Stimulated activated CD4-positive, alpha-beta T cell treated with anti-CD3 and anti-CD28 coated beads, Interleukin-1b, Interleukin-23, amount 100 ng/mL, for 48 hours (primary cell): ENCODE measurements around the gene GPR107.

ENCODE experiments used
- DNase-seq: peaks from one replicate; pipeline ENCODE4 v3.0.0-alpha.2; 2020

Gene GPR107

DNA sequence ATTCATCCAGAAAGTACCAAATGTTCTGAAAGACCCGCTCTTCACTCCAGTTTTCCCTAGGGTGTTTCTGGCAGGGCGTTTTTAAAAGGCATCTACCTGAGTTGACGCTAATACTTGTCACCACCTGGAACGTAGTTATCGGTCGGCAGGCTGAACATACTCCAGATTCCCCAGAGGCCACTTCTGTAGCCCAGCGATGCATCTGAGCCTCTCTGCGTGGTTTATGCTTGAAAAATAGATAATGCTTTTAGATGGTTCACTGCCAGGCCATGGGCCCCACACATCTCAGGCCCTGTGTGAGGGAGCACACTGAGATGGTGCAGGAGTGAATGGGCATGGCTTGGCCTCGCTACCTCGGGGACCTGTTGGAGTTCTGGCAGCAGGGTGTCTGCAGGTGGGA, 85.5 kb downstream of the GPR107 start:
- DNase-seq = no peak

DNA sequence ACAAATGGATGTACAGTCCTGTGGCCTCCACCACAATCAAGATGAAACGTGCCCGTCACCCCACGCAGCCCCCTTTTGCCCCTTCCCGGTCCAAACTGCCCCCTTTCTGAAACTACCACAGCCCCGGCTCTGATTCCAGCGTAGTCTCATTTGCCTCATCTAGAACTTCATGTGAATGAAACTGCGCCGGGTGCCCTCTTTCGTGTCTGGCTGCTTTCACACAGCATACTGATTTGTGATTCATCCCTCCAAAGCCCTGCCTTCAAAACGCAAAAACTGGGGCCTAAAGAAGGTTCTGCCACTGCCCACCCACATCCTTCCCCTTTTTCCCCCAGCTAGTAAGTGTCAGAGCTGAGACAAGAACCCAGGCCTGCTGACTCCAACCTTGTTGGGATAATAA, 87.0 kb downstream of the GPR107 start:
- peak; percentile 64 for DNase-seq

DNA sequence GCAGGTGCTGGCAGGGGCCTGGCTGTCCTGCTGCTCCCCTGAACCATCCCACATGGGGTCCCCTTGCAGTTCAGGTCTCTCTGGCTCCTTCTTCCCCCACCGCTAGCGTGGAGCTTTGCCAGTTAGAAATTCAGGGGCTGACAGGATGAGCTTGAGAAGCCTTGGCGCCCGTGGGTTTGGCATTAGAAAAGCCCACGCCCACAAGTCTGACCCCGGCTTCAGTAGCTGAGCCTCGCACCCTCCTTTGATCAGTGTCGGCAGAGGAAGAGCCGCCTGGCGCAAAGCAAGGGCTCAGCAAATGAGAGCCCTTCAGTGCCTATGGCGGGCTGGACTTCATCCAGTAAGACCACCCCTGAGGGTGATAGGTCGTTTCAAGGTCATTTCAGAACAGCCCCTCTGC, 88.3 kb downstream of the GPR107 start:
- no peak for DNase-seq

DNA sequence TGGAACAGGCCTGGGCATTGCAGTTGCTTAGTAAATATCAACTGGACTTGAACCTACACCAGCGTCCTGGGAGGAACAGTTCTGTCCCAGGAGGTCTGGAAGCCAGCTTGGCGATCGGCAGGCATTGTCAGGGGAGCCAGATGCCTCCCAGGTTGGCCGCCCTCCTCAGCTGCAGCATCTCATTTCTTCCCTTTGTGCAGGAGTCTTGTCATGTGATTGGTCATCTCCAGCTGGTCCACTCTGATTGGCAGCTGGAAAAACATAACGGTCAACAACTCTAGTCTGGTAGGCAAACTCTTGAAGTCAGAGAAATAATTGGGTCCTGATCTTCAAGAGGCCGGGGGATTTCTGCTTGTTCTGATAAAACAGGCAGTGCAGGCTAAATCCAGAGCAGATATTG, 88.9 kb downstream of the GPR107 start:
- no peak for DNase-seq

DNA sequence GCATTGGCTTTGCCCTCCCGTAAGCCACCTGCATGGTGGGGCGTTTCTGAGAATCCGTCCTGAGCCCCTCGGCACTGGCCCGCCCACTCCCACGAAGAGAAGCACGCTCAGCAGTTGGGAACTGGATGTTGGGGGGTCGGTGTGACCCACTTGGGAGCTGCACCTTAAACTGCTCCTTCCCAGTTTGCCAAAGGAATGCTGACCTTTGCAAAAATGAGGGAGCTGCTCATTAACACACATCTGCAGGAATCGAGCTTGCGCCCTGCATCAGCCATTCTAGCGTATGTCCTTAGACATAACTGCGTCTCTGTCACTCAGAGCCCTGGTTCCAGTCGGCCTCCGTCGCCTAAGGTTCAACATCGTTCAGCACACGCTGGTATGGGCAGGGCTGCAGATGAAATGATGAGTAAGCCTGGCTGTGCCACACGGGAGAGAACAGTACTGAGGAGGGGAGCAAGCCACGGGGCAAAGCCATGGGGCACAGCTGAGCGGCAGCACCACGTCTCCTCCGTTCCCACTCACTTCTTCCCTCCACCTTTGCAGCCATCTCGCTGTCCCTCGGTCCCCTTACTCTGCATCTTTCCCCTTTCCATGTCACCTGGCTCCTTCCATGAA, 89.7 kb downstream of the GPR107 start:
- DNase-seq = no peak

DNA sequence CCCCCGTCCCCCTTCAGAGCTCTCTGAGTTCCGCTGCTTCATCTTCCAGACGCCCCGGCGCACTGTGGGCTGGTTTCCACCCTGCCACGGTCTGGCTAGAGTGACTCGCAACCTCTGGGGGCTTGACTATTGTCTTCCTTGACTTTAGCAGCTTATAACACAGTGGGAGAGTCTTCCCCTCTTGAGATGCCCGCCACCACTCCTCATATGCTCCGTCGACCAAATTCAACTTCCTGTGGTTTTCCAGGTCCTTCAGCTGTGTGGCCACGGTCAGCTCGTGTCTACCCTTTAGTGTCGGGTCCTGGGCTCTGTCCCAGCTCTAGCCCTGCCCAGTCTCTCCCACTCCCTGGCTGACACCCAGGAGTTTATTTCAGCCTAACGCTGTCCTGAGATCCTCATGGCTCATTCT, 90.3 kb downstream of the GPR107 start:
- DNase-seq = no peak

DNA sequence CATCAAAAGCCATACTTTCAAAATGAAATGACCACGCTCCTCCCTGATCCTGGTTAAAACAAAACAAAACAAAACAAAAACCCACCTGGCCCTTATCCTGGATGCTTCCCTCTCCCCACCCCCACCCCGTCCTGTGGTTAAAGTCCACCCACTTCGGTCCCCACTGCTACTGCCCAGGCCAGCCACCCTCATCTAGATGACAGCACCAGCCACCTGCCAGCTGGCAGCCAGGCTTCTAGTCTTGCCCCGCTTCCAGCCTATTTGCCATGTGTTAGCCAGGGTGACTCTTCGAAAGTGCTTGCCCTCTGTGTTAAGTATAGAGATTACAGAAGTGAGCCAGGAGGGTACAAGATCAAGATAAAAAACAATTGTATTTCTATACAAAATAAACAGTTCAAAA, 91.0 kb downstream of the GPR107 start:
- no peak for DNase-seq

DNA sequence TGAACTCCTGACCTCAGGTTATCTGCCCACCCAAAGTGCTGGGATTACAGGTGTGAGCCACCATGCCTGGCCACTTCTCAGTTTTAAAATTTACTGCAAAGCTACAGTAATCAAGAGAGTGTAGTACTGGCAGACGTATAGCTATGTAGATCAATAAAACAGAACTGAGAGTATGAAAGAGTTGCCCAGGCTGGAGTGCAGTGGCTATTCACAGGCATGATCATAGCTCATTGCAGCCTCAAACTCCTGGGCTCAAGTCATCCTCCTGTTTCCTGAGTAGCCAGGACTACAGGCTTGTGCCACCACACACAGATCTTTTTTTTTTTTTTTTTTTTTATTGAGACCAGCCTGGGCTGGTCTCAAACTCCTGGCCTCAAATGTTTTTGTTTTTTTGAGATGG, 92.0 kb downstream of the GPR107 start:
- no peak for DNase-seq

DNA sequence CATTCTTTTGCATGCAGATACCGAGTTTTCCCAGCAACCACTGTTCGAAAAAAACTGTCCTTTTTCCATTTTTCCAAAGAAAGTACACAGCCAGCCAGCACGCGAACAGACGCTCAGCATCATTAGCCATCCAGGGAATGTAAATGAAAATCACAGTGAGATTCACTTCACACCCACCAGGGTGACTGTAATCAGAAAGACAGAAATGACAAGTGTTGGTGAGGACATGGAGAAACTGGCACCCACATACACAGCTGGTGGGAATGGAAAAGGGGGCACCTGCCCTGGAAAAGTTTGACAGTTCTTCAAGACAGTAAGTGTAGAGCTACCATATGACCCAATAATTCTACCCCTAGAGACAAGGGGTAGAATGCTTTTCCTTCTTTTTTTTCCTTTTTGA, 93.5 kb downstream of the GPR107 start:
- DNase-seq = no peak

DNA sequence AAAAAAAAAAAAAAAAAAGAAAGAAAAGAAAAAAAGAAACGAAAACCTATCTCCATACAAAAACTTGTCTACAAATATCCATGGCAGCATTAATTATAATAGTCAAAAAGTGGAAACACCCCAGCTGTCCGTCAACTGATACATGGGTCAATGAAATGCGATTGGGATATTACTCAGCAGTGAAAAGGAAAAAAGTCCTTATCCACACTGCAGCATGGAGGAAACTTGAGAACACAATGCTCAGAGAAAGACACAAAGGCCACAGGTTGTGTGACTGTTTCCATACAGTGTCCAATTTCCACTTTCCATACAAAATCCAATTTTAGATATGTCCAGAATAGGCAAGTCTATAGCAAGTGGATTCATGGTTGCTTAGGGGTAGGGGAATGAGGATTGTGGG, 94.2 kb downstream of the GPR107 start:
- no peak for DNase-seq

DNA sequence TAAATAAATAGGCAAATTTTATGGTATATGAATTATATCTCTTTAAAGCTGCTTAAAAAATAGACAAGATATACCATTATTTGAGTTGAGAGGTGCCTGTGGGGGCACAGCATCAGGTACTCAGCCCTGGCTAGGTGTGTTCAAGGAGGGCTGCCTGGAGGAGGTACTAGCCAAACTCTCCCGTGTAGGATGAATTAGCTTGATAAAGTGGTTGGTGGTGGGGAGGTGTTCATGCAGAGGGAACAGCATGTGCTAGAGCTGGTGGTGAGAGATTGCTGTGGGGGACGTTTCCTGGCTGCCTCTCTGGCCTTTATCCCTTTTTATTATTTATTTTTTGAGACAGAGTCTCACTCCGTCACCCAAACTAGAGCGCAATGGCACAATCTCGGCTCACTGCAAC, 95.3 kb downstream of the GPR107 start:
- no peak for DNase-seq

DNA sequence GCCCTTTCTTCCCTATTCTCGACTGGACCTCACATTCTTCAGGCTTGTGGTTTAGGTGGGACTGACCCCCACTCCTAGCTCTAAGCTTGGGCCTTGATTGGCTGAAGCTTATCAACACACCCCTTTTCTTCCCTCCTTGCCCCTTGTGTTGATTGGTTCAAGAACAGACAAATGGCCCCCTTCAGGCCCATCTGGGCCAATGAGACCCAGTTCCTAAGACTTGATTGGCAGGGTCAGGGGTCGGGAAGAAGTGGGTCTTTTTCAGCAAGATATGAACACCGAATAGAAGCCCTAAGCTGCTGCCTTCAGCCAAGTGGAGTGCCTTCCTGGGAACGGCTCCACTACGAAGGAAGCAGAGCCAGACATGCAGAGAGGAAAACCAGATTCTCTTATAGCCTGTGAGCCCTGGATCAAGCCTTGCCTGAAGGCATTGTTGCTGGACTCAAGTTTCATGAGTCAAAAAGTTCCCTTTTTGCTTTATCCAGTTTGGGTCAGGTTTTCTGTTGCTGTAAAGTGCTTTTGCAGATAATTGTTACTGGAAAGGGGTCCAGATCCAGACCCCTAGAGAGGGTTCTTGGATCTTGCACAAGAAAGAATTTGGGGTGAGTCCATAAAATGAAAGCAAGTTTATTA, 96.1 kb downstream of the GPR107 start:
- DNase-seq = no peak

DNA sequence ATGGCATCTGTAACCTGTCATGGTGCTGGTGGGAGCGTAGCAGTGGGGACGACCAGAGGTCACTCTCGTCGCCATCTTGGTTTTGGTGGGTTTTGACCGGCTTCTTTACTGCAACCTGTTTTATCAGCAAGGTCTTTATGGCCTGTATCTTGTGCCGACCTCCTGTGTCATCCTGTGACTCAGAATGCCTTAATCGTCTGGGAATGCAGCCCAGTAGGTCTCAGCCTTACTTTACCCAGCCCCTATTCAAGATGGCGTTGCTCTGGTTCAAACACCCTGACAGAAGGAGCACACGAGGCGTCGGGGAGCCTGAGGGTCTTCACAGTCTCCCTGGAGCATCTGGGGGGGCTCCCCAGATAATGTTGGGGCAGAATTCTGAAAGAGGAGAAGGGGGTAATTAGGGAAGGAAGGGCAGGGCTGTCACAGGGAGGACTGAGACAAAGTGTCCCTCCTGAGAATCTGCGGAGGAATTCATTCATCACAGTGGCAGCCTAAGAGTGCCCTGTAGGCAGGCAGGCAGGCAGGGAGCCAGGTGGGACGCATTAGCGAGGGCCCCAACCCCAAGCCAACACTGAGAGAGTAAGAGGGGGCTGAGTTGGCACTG, 97.2 kb downstream of the GPR107 start:
- no peak for DNase-seq

DNA sequence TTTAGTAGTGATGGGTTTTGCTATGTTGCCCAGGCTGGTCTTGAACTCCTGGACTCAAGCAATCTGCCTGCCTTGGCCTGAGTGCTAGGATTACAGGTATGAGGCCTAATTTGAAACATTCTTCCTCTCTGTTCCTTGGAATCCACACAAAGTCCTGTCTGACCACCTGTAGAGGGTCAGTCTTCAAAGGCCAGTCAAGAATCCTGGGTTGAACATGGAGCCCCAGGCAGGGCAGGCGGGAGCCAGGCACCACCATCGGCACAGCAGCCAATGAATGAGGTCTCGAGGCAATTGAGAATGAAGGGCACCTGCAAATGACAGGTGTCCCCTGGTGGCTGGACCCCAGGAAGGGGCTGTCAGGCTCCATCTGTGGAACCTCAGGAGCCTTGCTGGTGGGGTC, 101.1 kb downstream of the GPR107 start:
- DNase-seq = no peak

DNA sequence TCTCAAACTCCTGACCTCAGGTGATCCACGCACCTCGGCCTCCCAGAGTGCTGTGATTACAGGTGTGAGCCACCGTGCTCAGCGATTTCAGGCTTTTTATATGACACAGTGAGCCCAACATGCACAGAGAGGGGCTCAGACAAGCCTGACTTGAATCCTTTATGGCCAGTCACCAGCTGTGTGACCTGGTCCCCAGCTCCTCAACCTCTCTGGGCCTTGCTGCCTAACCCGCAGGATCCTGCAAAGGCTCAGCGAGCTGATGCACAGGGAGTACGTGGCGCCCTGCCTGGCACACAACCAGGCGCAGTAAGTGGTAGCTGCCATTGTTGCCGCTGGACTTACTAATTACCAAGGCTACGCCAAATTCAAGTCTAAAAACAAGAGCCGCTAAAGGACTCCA, 101.9 kb downstream of the GPR107 start:
- no peak for DNase-seq

DNA sequence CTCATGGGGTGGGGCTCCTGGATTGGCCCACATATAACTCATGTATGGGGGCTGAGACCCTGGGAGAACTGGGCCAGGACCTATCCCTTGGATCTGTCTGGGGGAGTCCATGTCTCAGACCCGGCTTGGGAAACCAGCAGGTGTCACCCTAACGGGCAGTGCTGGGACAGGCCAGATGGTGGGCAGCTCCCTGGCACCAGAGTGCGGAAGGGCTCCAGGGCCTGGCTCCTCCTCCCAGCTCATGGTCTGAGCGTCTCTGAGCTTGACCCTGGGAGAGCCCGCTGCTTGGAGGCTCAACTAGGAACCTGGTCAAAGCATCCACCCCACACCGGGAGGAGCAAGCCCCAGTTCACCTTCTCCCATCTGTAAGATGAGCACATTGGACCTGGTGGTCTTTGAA, 103.0 kb downstream of the GPR107 start:
- no peak for DNase-seq

DNA sequence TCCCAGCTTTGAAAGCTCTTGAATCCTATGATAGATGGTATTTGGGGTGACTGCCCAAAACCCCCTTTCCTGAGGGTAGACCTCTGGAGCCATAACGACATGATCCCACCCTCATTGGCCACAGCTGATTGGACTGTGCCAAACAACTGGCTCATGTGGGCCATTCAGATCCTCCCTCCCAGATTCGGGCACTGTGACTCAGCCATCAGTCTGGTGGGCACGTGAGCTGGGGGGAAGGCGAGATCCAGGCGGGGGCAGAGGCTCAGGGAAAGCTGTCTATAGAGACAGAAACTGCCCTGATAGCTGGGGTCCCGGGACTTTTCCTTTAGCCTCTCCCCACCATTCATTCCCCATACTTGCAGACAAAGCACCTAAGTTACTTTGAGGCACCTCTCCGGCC, 103.4 kb downstream of the GPR107 start:
- DNase-seq = no peak

DNA sequence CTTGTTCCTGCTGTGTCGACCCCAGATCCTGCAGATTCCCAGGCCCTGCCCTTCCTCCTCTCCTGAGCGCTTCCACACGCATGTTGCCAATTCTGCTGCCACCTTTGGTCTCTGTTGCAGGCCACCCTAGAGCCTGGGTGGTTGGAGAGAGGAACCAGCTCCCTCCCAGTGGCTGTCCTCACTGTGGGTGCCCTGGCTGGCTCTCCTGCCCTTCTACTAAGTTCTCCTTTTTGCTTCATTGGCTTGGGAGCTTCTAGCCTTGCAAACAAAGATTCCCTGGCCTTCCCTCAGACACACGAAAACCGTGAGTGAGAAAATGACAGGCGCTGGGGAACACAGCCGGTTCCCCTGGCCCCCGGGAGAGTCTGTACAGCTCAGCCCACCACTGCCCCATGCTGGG, 104.3 kb downstream of the GPR107 start:
- DNase-seq = no peak

DNA sequence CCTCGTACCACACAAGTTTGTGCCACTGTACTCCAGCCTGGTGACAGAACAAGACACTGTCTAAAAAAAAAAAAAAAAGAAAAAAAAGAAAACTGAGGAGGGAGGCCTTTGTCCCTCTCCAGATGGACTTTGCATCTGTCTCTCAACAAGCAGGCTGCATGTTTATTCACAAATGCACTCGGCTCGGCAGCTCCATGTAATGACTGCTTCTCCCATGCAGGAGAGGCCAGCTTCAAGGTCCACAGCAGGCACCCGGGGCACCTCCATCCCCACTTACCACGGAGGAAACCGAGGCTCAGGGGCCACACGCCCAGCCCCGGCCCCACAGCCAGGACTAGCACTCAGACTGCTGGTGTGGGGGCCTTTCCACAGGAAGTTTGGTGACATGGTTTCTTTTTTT, 105.4 kb downstream of the GPR107 start:
- no peak for DNase-seq

DNA sequence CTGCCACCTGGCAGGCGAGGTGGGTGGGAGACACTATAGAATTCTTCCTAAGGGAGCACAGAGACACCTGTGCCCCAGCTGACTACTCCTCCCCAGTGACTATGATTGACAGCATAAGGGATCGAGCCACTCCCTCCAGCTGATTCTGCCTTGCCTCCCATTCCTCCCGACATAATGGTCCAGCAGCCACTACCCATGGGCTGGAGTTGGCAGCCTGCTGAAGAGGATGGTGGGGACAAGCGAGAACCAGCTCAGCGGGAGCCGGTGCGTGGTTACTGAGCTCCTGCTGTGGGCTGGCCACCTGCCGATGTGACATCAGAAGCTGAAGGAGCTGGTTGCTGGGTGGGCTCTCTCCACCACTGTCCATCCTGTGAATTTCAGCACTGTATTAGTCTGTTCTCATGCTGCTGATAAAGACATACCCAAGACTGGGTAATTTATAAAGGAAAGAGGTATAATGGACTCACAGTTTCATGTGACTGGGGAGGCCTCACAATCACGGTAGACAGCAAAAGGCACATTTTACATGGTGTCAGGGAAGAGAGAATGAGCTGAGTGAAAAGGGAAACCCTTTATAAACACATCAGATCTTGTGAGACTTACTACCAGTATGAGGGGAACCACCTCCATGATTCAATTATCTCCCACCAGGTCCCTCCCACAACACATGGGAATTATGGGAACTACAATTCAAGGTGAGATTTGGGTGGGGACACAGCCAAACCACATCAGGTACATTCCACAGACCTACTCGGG, 106.4 kb downstream of the GPR107 start:
- no peak for DNase-seq

DNA sequence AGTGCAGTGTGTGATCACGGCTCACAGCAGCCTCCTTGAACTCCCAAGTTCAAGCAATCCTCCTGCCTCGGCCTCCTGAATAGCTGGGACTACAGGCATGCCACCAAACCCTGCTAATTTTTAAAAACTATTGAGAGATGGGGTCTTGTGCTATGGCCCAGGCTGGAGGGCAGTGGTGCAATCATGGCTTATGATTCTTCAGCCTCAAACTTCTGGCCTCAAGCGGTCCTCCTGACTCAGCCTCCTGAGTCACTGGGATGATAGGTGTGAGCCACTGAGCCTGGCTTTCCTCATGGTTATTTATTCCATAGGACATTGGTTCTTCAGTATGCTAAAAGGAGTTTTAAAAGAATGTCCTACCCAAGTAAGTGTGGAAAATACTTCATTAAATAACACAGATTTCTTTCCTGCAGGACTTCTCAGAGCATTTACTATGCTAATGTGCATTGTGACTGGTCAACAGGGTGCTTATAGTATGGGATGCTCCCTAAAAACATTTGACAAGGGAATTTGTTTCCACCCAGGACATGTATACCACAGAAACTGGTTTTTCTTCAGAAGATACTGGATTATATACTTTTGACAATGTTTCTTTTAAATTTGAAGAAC, 107.3 kb downstream of the GPR107 start:
- DNase-seq = no peak

DNA sequence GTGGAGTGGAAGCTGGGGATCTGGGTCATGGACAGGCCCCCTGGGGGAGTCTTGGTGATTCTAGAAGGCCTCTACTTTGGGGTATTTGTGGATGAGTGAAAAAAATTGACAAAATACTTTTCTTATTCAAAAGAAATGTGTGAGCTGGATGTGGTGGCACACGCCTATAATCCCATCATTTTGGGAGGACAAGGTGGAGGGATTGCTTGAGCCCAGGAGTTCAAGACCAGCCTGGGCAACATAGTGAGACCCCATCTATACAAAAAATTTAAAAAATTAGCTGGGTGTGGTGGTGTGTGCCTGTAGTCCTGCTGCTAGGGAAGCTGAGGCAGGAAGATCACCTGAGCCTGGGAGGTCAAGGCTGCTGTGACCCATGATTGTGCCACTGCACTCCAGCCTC, 111.9 kb downstream of the GPR107 start:
- DNase-seq = no peak

DNA sequence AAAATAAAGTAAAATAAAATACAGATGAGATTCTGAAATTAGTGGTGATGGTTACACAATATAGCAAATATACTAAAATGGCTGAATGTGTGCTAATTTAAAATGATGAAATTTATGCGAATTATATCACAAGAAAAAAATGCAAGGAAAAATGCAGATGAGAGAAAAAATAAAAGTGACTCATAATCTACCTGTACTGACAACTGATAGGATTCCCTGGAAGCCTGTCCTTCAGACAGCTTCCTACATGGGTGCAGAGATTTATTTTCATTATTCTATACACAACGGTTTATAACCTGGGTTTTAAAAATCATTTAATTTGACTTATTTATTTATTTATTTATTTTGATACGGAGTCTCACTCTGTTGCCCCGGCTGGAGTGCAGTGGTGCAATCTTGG, 112.7 kb downstream of the GPR107 start:
- no peak for DNase-seq

DNA sequence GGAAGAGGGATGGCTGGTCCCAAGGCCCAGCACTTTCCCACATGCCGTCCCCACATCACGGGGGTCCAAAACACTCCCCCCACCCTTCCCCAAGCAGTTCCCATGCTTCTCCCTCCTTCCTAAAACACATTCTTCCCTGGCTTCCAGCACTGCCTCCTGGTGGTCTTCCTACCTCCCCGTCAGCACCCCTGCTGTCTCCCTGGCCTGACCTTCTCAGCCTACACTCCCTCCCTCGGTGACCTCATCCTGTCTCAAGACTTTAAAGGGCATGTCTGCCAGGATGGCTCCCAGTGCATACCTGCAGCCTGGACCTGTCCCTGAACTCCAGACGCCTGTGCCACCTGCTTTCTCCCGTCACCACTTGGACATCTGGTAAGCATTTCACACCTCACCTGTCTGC, 114.2 kb downstream of the GPR107 start:
- DNase-seq = no peak
